GM23248 (cell line): ENCODE measurements around the gene IARS2. TPM values are rescaled to one million over a fixed set of nuclear protein-coding genes. Genes with fewer than 3 reads are reported as not detected.
"Not testable (repeated sequence)": the region's sequence is repeated elsewhere in the genome, so short reads cannot be mapped to it uniquely, and the experiment has no call there.

Experiments used
- DNase-seq: peaks from one replicate; pipeline ENCODE4 v3.0.0-alpha.2; 2015
- H2AFZ ChIP-seq: fragments of 200-600 bp; sonication (generic); 2 replicates; pipeline ENCODE4 v1.6.1; 2016; ENCODE audit warnings: antibody characterized with exemption
- H3F3A ChIP-seq: fragments of 200-600 bp; sonication (generic); 2 replicates; pipeline ENCODE4 v1.6.1; 2016; ENCODE audit warnings: mild to moderate bottlenecking, antibody characterized with exemption, mixed run types; ENCODE audit not compliant: insufficient read depth
- H3K27ac ChIP-seq: fragments of 200-600 bp; sonication (generic); 2 replicates; pipeline ENCODE4 v1.5.1; 2016; ENCODE audit warnings: mild to moderate bottlenecking
- H3K27me3 ChIP-seq: fragments of 200-600 bp; sonication (generic); replicated peaks from 2 replicates; pipeline ENCODE4 v1.6.1; 2016; ENCODE audit warnings: mild to moderate bottlenecking; ENCODE audit not compliant: insufficient read depth
- H3K36me3 ChIP-seq: fragments of 200-600 bp; sonication (generic); 2 replicates; pipeline ENCODE4 v1.6.1; 2016; ENCODE audit warnings: low read depth, mild to moderate bottlenecking
- H3K4me1 ChIP-seq: fragments of 200-600 bp; sonication (generic); 2 replicates; pipeline ENCODE4 v1.6.1; 2016; ENCODE audit warnings: mild to moderate bottlenecking; ENCODE audit not compliant: insufficient read depth
- H3K4me2 ChIP-seq: fragments of 200-600 bp; sonication (generic); one replicate; pipeline ENCODE4 v1.6.1; 2016; ENCODE audit warnings: mild to moderate bottlenecking; ENCODE audit not compliant: unreplicated experiment
- H3K4me3 ChIP-seq: fragments of 200-600 bp; sonication (generic); 2 replicates; pipeline ENCODE4 v1.5.1; 2016; ENCODE audit warnings: mild to moderate bottlenecking
- H3K79me2 ChIP-seq: fragments of 200-600 bp; sonication (generic); 2 replicates; pipeline ENCODE4 v1.6.1; 2016; ENCODE audit warnings: mild to moderate bottlenecking; ENCODE audit not compliant: insufficient read depth
- H3K9ac ChIP-seq: fragments of 200-600 bp; sonication (generic); 2 replicates; pipeline ENCODE4 v1.6.1; 2016; ENCODE audit warnings: mild to moderate bottlenecking
- H3K9me2 ChIP-seq: fragments of 200-600 bp; sonication (generic); 2 replicates; pipeline ENCODE4 v1.6.1; 2016; ENCODE audit warnings: mixed run types, mild to moderate bottlenecking, moderate library complexity; ENCODE audit not compliant: insufficient read depth
- H3K9me3 ChIP-seq: fragments of 200-600 bp; sonication (generic); one replicate; pipeline ENCODE4 v1.6.1; 2017; ENCODE audit warnings: low read depth
- H4K20me1 ChIP-seq: fragments of 200-600 bp; sonication (generic); 2 replicates; pipeline ENCODE4 v1.6.0; 2016; ENCODE audit not compliant: insufficient read depth
- EZH2 ChIP-seq: fragments of 200-600 bp; sonication (generic); IDR thresholded peaks from 2 replicates; pipeline ENCODE4 v1.6.1; 2018; ENCODE audit warnings: antibody characterized with exemption, mild to moderate bottlenecking; ENCODE audit not compliant: insufficient read depth, poor library complexity, severe bottlenecking
- EZH2phosphoT487 ChIP-seq: fragments of 200-600 bp; sonication (generic); IDR thresholded peaks from 2 replicates; pipeline ENCODE4 v1.6.1; 2018; ENCODE audit warnings: antibody characterized with exemption, moderate library complexity, mild to moderate bottlenecking, low read depth; ENCODE audit not compliant: insufficient read depth
- WGBS, 2 experiments: methylation state at CpG; one replicate each; pipeline ENCODE4 v1.1.6; 2015 to 2017; ENCODE audit warnings: low lambda C conversion rate in 2 of 2, low coverage in 1 of 2; ENCODE audit errors: missing lambda C conversion rate in 2 of 2; 5-methylcytosine and 5-hydroxymethylcytosine counted together
- in situ Hi-C: fragments of 300-500 bp; cut with MboI; formaldehyde crosslinking; loops from 2 replicates; pipeline ENCODE4 v1.15.0; 2020
- polyA plus RNA-seq: library from polyadenylated mRNA; unstranded; fragments of >200 nt; fragmentation: Nextera tagmentation; extraction: Ambion mirVana; gene quantifications from 2 replicates; pipeline ENCODE4 v1.2.1, GENCODE V29; 2016
- total RNA-seq: library from RNA; depleted of rRNA; stranded (reverse); fragments of >200 nt; shearing (Covaris generic); gene quantifications from 2 replicates; pipeline ENCODE4 v1.2.3, GENCODE V29; 2014

Gene IARS2
- total and polyA plus RNA-seq, 2 experiments from 2014 or later, result 67.0 to 93.3 TPM

GRCh38 chr1:220067269-220068204, 26.4 kb upstream of the IARS2 start:
- Histone ChIP-seq H3K27ac (no peak overlapping the region), H3K4me1 (peaks cover 7% of the 10 kb centered on the region), H3K9me3 (no peaks in the 10 kb centered on the region), H3K9ac (no peak overlapping the region), H3K4me2 (no peak overlapping the region), H4K20me1 (no peaks in the 10 kb centered on the region), H2AFZ (no peak overlapping the region), H3K79me2 (no peaks in the 10 kb centered on the region), H3K9me2 (no peaks in the 10 kb centered on the region), H3F3A (no peaks in the 10 kb centered on the region), H3K36me3 (peaks cover 12% of the 10 kb centered on the region; the same call in 1 of the 2 replicates), H3K4me3 (no peak overlapping the region), H3K27me3 (no peaks in the 10 kb centered on the region)
- DNase-seq, result peak; percentile 38
- TF ChIP-seq EZH2phosphoT487 (no peak), EZH2 (no peak)
- in situ Hi-C loops, result no loop called here
- WGBS, 2 experiments, result 81 to 86% methylated on average over 3 of the region's 3 CpGs

- H3K4me2 ChIP-seq, result no peak overlapping the region
- H3K4me1 ChIP-seq, result no peaks in the 10 kb centered on the region
- peaks cover 7% of the 10 kb centered on the region for H3K36me3 ChIP-seq
- peak; percentile 27 for DNase-seq
- H3K4me3 ChIP-seq, result no peak overlapping the region
- H3F3A ChIP-seq, result peaks cover 3% of the 10 kb centered on the region; the same call in 1 of the 2 replicates
- 87 to 91% methylated on average over 4 of the region's 4 CpGs for WGBS, 2 experiments
- no peaks in the 10 kb centered on the region for H4K20me1 ChIP-seq
- peaks cover 6% of the 10 kb centered on the region; the same call in 1 of the 2 replicates for H3K79me2 ChIP-seq
- H3K27me3 ChIP-seq, result no peaks in the 10 kb centered on the region
- no peaks in the 10 kb centered on the region for H3K9me3 ChIP-seq
- no peak overlapping the region for H3K9ac ChIP-seq
- no peak overlapping the region for H3K27ac ChIP-seq
- TF ChIP-seq EZH2 (no peak), EZH2phosphoT487 (no peak)
- H2AFZ ChIP-seq, result no peak overlapping the region
- in situ Hi-C loops, result no loop called here
- H3K9me2 ChIP-seq, result no peaks in the 10 kb centered on the region
Measured at GRCh38 chr1:220076861-220077762, 16.8 kb upstream of the IARS2 start.

GRCh38 chr1:220077887-220078286, 16.0 kb upstream of the IARS2 start:
- Histone ChIP-seq H3F3A (peaks cover 3% of the 10 kb centered on the region; the same call in 1 of the 2 replicates), H3K27ac (no peak overlapping the region)
- 94 to 96% methylated on average over 3 of the region's 3 CpGs for WGBS, 2 experiments

GRCh38 chr1:220084460-220084859, 9.5 kb upstream of the IARS2 start:
- H3F3A ChIP-seq, result no peaks in the 10 kb centered on the region
- no peaks in the 10 kb centered on the region for H4K20me1 ChIP-seq
- in situ Hi-C loops, result no loop called here
- no peak for DNase-seq
- no peaks in the 10 kb centered on the region for H3K9me3 ChIP-seq
- no peak overlapping the region for H3K27ac ChIP-seq
- 97% methylated on average over 1 of the region's 1 CpG for WGBS, 2 experiments
- H3K4me3 ChIP-seq, result no peak overlapping the region
- no peak for TF ChIP-seq EZH2
- no peak for TF ChIP-seq EZH2phosphoT487
- H2AFZ ChIP-seq, result no peak overlapping the region
- no peaks in the 10 kb centered on the region for H3K27me3 ChIP-seq
- no peaks in the 10 kb centered on the region for H3K36me3 ChIP-seq
- no peaks in the 10 kb centered on the region for H3K9me2 ChIP-seq
- H3K9ac ChIP-seq, result no peak overlapping the region
- H3K4me2 ChIP-seq, result no peak overlapping the region
- peaks cover 61% of the 10 kb centered on the region for H3K79me2 ChIP-seq
- no peaks in the 10 kb centered on the region for H3K4me1 ChIP-seq

More at GRCh38 chr1:220077887-220078286, 16.0 kb upstream of the IARS2 start:
- H3K4me1 ChIP-seq, result no peaks in the 10 kb centered on the region
- H3K4me2 ChIP-seq, result no peak overlapping the region
- DNase-seq, result no peak
- no peak overlapping the region for H3K9ac ChIP-seq
- no peaks in the 10 kb centered on the region for H3K9me3 ChIP-seq
- no peak overlapping the region for H3K4me3 ChIP-seq
- no peaks in the 10 kb centered on the region for H3K9me2 ChIP-seq
- H3K79me2 ChIP-seq, result peaks cover 6% of the 10 kb centered on the region; the same call in 1 of the 2 replicates
- H2AFZ ChIP-seq, result no peak overlapping the region
- in situ Hi-C loops, result no loop called here
- peaks cover under 1% of the 10 kb centered on the region for H3K36me3 ChIP-seq
- no peaks in the 10 kb centered on the region for H4K20me1 ChIP-seq
- TF ChIP-seq EZH2phosphoT487 (no peak), EZH2 (no peak)
- no peaks in the 10 kb centered on the region for H3K27me3 ChIP-seq

- H4K20me1 ChIP-seq, H3K27me3 ChIP-seq, H3K9me3 ChIP-seq, H3K4me1 ChIP-seq, in situ Hi-C loops, H3K9ac ChIP-seq, H3K27ac ChIP-seq, H2AFZ ChIP-seq, H3K36me3 ChIP-seq, DNase-seq, H3K4me2 ChIP-seq, H3K9me2 ChIP-seq, H3F3A ChIP-seq, H3K4me3 ChIP-seq: not testable (repeated sequence)
- 91 to 97% methylated on average over 15 of the region's 15 CpGs for WGBS, 2 experiments
- H3K79me2 ChIP-seq, result peaks cover 56% of the 10 kb centered on the region
Measured at GRCh38 chr1:220086261-220086686, 7.7 kb upstream of the IARS2 start.
